ENCODE measurements around the gene DBX1.
"Not testable (repeated sequence)": the region's sequence is repeated elsewhere in the genome, so short reads cannot be mapped to it uniquely, and the experiment has no call there.

The DBX1 gene, protein sequence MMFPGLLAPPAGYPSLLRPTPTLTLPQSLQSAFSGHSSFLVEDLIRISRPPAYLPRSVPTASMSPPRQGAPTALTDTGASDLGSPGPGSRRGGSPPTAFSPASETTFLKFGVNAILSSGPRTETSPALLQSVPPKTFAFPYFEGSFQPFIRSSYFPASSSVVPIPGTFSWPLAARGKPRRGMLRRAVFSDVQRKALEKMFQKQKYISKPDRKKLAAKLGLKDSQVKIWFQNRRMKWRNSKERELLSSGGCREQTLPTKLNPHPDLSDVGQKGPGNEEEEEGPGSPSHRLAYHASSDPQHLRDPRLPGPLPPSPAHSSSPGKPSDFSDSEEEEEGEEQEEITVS

DNA sequence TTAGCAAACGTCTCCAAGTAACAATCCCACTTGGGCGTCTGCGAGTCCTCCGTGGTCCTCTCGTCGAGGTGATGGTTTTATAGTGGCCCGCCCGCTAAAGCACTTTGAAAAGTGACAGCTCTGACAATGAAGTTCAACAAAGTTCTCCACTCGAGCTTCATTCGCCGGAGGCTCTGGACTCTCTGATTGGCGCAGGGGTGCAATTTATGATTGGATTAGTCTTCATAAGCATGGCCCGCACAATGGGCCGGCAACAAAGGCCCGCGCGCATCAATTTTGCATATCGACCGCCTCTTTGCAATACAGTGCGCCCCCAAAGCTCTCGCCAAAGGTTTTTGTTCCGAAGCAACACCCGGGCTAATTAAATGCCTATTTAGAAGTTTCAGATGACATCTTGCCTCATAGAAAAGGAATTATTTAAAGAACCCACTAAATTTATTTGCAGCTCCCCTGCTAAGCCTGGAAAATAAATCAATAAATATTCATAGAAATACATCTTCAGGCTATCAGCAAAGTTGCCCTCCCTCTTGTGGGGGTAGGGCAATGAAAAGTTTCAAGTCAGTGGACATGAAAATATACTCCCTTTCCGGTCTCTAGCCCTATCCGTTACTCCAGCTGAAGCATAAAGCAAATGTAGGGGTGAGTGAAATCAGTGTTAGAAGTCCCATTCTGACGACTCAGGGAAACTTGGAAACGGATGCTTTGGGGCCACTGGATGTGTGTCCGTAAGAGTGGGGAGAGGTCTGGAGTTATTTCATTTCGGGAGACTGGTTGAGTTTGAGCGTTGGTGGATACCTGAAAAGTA lies at the start of gene DBX1:
TSS of gene DBX1 (minus strand) at position 51 of the 805 bp plus-strand sequence. CDS start 151 bp downstream, outside the sequence.
- no peak for DNase-seq (ENCODE audit: low spot score)

DNA sequence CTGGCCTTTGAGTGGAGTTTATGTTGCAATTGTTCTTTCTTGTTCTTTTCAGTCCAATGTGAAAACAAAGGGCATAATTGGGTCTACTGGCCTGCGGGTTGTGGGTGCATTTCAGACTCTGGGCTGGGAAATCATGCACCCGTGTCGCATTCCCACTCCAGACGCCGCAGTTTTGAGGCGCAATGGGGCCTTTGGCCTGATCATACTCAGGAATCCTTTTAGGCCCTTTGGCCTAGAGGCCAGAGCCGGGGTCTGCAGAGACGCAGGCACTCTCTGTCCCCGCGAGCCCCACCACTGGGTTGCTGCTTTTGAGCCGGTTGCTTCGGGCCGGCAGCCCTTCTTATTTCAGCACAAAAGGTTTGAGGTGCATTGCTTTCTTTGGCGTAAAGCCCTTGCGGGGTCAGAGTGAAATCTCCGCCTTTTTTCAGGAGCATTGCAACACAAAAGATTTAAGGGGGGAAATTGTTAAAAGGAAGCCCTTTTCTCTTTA lies 48.4 kb upstream of the DBX1 start:
- no peak for DNase-seq (ENCODE audit: low spot score)

DNA sequence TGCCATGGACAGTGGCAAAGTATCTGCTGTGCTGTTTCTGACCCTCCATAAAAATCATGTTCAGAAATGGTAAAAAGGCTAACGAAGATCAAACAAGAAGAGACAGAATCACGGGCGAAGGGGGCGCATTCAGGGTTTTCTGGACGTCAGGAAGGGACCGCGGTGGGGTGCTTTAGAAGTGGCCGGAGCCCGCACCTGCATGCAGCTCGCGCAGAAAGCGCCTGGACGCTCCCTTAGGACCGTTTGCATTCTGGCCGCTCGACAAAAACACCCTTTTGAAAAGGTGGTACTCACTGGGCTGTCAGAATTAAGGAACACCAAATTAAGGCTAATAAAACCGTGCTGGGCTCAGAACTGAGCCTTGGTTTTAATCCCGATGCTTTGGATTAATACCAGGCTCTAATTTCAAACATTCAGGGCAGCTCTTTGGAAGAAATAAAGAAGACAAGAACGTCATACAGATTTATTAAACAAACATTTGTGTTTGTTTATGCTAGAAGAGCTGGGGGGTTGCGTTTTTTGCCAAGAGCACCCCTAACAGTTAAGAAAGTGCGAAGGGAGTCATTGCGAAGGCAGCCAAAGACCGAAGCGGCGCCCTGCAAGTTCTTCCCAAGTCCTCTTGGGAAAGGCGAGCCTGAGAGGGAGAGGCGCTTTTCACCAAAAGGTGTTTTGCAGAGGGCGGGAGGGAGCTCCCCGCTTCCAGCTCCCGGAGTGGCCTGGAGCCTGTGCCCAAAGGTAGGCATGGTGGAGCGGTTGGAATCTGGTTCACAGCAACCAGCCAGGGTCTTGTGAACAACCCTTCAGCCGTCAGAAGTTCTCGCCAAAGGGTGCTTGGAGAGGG lies 47.7 kb upstream of the DBX1 start:
- DNase-seq (ENCODE audit: low spot score), result no peak

DNA sequence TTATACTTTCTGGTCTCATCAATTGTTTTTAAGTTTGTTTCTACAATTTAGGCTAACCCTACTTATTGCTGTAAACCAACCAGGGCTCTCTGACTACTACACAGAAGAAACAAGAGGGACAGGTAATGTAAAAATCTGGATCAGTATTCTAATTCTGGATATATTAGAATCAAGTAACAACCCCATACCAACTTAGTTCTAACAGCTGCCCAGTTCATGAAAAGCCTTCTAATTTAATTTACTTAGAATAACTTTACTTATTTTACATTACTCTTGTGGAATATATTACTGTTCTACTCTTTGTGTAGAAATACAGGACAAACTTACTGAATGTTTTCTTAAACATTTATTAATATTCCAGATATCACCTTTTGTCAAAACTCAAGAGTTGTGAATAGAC lies 45.5 kb upstream of the DBX1 start:
- DNase-seq (ENCODE audit: low spot score), result no peak

DNA sequence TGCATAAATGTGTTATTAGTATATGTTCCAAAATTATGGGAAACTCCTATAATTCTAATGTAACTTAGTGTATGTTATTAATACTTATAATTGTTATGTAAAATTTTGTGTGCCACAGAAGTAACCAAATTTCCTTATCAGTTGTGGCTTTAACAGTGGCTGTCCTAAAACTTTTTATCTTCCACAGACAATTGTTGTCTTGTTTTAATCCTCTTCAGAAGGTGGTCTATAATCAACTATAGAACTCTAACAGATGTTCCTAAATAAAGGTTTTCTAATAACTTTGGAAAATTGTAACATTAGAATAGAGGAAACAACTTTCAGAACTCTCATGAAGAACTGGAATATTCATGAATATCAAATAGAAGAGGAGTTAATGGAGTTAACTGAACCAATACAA lies 44.4 kb upstream of the DBX1 start:
- no peak for DNase-seq (ENCODE audit: low spot score)

DNA sequence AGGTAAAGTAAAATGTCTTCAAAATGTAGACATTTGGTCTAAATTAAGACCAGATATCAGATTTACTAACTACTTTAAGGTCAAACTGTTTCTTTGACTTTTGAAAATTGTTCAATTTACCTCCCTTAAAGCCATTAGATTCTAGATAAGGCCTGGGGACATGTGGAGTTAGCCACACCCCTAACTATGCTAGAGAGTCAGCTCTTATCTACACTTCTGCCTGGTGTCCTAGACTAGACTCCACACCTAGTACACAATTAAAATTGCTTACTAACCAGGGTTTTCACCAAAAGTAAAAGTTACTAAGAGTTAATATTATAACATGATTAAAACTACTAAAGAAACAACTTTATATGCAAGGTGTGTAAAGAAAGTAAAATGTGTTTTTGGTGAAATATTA lies 43.6 kb upstream of the DBX1 start:
- DNase-seq (ENCODE audit: low spot score), result no peak

DNA sequence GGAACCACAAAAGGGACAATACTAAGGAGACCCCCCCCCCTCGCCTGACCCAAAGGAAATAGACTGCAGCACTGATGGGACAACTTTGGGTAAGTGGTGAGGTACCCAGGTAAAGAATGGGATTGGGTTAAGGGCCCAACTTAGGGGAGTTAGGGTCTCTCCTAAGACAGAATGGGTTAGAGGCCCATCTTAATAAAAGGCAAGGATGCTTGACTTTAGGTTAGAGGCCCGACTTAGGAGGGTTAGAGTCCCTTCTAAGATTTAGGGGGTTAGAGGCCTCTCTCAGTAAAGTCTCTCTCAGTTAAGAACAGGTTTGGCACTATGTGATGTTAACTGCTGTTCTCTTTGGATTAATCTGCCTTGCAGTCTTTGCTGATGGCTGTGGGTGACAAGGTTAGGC lies 41.0 kb upstream of the DBX1 start:
- DNase-seq (ENCODE audit: low spot score), result no peak

DNA sequence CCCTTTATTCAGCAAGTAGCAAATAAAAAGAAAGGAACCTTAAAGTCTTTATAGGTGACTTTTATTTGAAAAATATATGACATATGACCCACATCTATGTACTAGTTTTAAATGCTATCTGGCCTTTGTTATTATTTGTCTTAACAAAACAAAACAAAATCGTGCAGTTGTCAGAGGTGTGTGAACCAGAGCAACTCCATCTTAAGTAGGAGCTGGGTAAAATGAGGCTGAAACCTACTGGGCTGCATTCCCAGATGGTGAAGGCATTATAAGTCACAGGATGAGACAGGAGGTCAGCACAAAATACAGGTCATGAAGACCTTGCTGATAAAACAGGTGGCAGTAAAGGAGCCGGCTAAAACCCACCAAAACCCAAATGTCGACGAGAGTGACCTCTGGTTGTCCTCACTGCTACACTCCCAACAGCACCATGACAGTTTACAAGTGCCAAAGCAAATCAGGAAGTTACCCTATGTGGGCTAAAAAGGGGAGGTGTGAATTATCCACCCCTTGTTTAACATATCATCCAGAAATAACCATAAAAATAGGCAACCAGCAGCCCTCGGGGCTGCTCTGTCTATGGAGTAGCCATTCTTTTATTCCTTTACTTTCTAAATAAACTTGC lies 40.2 kb upstream of the DBX1 start:
- not testable (repeated sequence) for DNase-seq (ENCODE audit: low spot score)

DNA sequence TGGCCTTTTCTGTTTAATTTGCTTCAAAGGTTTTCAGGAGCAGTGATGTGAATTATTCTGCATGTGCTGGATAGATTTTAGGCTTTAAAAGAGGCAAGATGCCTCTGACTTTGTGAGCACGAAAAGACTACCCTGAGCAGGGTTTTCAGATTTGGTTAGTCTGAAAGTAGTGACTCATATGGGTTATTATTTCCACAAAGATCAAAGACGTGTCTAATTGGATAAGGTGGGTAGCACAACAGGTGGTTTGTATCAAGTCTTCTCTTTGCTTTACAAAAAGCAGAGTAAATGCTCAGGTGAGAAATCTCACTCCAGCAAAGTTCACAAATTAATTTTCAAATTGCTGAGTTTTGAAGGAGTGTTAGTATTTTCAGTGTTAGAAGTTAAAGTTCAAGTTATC lies 37.6 kb upstream of the DBX1 start:
- DNase-seq (ENCODE audit: low spot score), result no peak

DNA sequence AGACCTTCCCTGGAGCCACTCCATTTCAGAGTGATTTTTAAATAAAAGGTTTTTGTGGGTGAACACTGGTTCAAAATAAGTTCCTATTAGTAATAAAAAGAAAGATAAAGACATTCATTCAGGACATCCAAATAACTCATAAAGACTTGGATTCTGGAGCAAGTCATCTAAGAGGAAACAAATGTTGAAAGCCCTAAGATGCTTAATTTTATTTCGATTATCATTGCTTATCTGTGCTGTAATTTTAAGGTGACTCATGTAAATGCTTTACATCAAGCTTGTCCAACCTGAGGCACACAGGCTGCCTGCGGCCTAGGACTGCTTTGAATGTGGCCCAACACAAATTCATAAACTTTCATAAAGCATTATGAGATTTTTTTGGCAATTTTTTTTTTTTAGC lies 34.2 kb upstream of the DBX1 start:
- DNase-seq (ENCODE audit: low spot score), result no peak

DNA sequence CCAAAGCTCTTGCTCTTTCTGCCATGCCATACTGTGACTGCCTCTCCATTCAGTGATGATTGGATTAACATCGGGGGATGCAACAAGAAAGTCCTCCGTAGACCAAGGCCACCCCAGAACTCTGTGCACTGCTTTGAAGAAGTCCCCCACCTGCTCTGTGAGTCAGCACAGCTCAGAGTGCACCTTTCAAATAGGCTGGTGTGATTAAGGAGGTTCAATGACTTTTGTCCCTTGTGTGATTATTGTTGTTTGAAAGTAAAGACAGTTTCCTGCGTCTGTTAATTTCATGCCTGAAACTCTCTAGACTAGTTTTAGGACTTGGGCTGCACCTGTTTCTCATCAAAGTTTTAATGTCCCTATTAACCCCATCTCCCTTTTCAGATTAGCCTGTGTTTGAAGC lies 33.0 kb upstream of the DBX1 start:
- DNase-seq (ENCODE audit: low spot score), result no peak

DNA sequence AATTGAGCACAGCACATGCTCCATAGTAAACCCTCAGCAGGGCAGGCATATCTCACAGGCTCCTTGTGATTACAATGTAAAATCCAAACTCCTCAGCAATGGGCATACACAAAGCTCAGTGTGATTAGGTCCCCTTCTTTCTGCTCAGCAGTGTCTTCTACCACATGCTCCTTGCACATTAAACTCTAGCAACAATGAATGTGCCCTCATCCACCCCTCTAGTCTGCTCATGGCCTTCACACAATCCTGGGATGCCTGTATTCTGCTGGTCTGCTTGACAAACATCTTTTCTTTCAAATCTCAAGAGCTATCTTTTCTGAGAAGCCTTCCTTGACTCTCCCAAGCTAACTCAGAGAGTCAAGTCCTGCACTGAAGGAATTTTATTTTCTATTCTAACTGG lies 32.4 kb upstream of the DBX1 start:
- no peak for DNase-seq (ENCODE audit: low spot score)

DNA sequence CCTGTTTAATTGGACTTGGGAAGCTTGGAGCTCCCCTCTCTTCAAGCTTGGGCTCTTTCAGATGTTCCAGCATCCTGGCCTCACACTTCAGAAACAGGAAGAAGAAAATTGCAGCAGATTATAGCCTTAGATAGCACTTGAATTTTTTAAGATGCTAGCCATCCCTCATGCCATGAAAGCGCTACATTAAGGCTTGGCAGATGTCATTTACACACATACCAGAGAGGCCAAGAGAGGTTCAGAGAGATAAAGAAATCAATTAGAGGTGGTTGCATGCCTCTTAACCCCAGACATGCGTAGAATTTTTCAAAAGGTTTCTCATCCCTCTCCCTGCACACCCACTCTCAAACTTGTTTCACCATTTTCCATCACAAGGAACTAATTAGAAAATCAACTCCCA lies 31.9 kb upstream of the DBX1 start:
- DNase-seq (ENCODE audit: low spot score), result no peak

DNA sequence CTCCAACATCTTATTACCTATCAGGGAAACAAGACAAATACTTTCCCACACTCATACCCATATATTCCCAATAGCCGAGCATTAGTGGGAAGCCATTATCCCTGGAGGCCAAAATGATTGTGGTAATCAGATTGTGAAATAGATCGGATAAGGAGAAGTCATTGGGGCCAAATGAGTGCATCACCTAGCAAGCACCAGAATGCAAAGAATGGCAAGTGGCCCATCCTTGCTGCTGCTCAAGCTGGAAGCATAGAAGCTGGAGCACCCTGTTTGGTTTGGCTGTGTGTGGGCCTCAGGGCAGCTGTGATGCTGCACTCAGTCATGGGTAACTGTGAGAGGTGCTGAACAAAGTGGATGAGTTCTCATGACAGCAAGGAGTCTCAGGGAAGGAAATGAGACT lies 18.7 kb upstream of the DBX1 start:
- DNase-seq (ENCODE audit: low spot score), result no peak

DNA sequence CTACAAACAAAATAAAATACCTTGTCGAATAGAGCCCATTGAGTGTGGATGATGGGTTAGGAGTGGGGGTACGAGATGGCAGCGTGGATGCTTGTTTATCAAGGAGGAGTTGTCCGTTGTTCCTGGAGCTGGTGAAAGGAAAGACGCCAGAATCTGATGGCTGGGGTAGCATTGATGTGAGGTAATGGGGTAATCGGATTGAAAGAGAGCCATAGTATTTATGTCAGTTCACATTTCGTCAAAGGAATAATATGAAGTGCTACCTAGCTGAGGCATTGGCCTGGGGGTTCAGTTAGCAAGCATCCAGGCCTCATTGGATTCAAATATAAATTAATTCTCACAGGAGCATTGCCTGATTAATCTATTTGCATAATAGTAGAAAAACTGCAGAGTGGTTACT lies 16.9 kb upstream of the DBX1 start:
- DNase-seq (ENCODE audit: low spot score), result no peak

DNA sequence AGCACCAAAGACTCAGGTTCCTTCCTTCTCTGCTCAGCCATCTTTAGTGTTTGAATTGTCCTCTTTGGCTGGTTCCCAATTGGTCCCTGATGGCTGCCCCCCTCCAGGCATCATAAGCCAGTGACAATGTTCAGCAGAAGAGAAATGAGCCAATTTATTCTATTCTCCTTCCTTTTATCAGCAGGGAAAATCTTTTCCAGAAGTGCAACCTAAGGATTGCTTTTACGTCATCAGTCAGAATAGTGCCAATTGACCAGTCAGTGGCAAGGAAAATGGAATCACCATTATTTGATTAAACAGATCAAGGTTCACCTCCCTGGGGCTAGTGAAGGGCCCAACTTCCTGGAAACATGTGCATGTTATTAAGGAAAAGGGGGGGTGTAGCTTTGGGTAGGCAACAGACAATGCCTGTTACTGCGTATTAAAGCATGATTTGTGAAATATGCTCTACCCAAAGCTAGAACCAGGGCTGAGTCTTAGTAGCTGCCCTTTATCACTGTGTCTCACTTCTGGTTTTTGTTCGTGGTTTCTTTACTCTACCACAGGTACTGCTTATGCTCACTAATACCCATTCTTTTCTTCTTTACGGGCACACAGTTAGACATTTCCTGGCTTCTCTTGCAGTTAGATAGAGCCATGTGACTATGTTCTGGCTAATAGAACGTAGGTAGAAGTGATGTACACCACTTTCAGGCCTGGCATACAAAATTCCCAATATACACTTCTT lies 12.6 kb upstream of the DBX1 start:
- no peak for DNase-seq (ENCODE audit: low spot score)

DNA sequence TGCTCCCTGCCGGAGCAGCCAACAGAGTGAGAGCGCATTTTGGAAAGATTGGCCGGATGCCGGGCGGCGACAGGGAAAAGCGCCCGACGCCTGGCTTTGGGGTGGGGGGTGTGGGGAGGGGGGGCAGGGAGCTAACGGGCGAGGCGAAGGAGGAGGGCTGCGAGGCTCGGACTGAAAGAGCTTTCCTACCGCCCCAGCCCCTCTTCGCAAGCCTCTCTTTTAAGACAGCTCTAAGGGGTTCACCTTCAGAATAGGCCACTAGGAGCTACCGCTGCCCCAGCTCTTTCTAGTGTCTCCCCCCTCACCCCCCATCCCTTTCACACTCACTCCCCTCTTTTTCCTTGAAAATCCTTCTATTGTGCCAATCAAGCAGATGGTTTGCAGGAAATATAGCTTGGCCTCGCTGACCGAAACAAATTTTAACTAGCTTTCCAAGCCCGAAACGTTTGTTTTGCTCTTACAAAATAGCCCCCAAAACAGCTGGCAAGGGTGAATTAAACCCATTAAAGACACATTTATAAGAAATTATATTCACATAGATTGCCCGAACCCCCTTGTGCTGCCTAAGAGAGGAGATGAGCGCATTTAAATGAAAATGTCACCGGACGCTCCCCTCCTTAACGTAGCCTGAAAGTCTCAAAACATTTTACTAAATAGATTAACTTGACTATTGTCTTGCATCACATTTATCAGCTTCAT lies 3.7 kb upstream of the DBX1 start:
- DNase-seq (ENCODE audit: low spot score), result no peak

DNA sequence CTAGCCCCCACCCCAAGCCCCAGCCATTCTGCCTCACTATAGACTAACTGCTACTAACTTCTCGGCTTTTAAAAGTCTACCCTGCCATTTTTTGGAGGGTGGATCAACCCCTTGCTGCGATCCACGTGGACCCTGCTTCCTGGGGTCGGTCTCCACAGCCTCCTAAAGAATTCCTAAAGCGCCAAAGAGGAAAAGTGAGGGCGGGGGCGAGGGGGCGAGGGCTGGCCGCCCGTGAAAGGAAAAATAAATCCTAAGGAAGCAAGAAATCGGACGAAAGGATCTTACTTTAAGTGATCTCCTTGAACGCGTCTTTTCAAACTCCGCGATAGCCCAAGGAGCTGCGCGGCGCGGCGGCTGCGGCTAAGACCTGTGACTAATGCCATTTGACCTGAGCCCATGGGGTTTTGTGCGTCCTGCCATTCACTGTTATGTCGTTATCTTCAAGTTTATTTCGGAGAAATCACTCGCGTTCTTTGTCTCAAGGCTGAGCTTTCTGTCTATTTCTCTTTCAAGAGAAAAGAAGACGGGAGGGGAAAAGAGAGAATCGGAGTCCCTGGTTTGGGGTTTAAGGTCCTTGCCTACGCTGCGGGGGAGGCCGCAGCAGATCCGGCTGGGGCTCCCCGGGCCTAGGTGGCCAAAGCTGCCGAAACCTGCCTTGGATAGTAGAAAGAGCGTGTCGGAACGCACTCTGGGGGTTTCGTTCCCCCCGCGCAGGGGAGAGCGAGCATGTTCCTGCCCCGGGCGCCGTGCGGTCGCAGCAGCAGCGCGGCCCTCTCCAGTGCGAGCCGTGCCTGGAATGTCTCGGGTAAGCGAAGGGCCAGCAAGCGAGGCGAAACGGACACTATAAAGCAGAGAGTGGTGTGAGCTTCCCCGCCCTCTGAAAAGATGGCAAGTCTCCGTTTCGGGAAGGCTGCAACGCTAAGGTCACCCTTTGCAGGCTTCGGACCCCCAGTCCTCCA lies 2.8 kb upstream of the DBX1 start:
- DNase-seq (ENCODE audit: low spot score), result no peak

DNA sequence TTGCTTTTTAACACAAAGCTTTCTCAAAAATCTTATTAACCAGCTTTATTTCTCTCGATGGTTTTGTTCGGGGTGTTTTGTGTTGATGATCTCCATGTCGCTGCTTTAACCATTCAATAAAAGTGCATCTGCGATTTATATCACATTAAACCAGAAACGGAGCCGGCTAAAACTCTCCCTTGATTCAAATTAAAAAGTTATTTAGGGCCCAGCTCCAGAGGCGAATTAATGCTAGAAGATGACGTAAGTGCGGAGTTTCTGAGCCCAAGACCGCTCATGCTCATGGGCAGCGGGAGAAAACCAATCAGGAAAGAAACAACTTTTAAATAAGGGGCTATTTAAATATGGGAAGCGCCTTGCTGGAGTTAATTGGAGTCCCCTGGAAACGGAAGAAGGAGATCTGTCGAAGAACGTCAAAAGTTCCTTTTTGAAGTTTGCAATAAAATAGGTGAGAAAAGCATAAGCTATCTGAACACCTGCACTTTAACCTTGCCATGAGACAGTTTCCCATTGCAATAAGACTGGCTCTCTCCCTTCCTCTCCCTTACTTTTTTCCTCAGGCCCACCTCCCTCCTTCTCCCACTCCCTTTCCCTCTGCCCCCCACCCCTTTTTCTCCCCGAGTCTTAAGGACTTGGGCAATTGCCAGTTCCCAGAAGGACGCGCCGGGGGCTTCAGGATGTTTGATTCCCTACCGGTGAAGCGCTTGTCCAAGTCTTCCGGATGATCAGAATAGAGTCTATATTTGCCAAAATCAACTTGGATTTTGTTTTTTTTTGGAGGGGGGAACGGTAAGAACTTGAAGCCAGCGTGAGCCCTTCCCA lies 1.9 kb upstream of the DBX1 start:
- no peak for DNase-seq (ENCODE audit: low spot score)

Data from CD4-positive, alpha-beta T cell treated with Interleukin-15 for 4 hours (primary cell).